Ecto neural progenitor cell (in vitro differentiated cells): ENCODE measurements around the gene NXN.
"Not testable (repeated sequence)": the region's sequence is repeated elsewhere in the genome, so short reads cannot be mapped to it uniquely, and the experiment has no call there.

Source experiments
- DNase-seq: peaks from one replicate; pipeline ENCODE4 v3.0.0-alpha.2; 2018; ENCODE audit warnings: low spot score

Gene NXN

GRCh38 chr17:861364-861763 is 118.2 kb downstream of the NXN start:
- DNase-seq: no peak

DNA sequence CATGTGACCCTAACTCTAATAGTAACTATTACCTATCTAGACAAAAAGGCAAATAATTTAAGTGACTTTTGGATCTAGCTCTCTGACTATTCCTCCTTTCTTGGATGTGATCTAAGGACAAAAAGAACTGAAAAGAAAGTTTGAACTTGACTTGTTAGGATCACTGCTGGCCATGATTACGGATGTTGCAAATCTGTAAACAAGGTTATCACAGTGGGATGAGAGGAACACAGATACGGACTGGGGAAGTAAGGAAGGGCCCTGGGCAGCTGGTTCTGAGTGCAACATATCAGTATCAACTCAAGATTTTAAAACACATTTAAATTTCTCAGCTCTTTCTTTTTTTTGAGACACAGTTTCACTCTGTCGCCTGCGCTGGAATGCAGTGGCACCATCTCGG is 118.8 kb downstream of the NXN start:
- DNase-seq: no peak

GRCh38 chr17:859824-860195 is 119.8 kb downstream of the NXN start:
- DNase-seq: no peak

GRCh38 chr17:859061-859823 is 120.3 kb downstream of the NXN start:
- DNase-seq: peak; percentile 81

DNA sequence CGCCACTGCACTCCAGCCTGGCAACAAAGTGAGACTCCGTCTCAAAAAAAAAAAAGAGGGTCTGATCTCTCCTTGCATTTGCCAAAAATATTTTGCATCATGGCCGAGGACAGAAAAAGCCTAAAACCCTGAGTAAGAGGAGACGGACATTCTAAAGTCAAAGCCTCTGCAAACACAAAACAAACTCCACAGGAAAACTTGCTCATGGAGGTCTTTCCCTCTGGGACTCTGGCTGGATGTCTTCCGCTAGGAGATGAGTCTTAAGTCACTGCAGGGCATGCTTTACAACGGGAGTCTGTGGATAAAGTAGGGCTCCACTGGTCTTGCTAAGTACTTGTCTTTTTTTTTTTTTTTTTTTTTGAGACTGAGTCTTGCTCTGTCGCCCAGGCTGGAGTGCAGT is 123.4 kb downstream of the NXN start:
- DNase-seq: no peak

DNA sequence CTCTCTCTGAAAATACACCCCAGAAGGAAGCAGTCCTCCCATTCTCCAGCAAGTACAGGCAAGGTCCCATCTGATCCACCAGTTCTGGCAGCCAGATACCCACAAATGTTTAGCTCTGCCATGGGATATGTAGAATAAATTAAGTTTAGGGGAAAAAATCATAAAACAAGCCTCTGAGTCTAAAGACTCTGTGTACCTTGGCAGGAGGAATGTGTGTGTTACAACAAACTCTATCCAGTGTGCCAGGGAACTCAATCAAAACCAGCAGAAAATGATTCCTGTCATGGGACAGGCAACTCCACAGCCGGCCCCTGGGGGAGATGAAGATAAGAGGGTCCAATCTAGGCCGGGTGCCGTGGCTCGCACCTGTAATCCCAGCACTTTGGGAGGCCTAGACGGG is 124.0 kb downstream of the NXN start:
- no peak for DNase-seq

DNA sequence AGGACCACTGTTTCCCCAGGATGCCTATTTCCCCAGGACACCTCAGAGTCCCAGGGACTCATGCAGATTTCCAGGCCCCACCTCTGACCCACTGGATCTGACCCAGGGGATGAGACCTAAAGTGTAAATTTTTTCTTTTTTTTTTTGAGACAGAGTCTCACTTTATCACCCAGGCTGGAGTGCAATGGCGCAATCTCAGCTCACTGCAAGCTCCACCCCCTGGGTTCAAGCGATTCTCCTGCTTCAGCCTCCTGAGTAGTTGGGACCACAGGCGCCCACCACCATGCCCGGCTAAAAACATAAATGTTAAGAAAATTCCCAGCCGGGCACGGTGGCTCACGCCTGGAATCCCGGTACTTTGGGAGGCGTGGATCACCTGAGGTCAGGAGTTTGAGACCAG is 126.7 kb downstream of the NXN start:
- not testable (repeated sequence) for DNase-seq

- no peak for DNase-seq
These were observed 127.2 kb downstream of the NXN start for GRCh38 chr17:852349-852748.

DNA sequence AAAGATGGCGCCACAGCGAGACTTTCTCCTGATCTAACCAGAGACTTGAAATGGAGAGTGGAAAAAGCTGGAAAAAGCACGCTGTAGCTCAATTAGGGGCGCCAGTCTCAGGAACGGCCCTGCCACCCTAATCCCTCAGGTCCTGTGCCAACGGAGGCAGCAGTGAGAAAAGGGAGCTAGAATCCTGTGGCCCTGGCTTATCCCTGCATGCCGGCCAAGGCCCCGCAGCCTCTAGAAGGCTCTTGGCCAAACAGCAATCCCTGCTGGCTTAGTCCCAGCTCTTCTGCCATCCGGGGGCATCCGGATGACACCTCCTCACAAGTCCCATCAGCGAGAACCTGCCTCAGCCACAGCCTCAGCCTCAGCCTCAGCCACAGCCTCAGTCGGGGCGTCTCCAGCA is 127.7 kb downstream of the NXN start:
- DNase-seq: no peak

DNA sequence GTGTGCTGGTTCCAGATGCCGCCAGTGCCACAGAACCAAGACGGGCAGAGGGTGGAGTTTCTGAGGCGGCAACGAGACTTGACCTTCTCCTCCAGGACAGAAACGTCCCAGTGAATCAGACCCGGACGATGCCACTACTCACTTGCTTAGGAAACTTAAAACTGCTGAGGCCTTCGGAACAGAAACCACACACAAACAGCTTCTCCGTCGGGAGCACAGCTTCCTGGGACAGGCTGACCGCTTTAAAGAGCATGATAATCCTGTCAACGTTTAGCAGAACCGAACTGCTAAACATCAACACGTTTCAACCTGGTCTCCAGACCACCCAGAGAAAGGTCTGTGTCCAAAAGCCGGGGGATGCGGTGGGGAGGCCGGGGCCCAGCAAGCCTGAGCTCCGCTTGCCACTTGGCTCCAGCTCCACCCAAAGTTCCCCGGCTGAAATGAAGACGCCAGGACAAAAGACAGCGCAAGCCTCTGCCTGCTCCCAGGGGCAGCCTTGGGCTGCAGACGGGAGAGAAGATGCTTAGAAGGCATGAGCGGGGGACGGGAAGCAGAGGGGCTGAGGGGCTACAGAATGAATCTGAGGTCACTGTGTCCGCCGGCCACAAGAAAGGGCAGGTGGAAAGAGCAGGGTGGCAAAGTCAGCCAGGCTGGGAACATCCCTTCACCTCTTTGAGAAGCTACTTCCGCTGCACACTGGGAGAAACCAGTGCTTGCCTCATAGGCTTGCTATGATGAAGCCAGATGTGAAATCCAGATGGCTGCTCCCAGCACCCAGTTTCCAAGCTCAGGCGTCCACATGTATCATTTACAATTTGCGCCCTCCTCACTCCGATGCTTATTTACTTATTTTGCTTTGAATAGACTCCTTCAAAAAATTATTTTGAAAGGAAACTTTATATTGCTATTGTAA is 128.5 kb downstream of the NXN start:
- peak; percentile 74 for DNase-seq

GRCh38 chr17:850086-850850 is 129.3 kb downstream of the NXN start:
- no peak for DNase-seq

DNA sequence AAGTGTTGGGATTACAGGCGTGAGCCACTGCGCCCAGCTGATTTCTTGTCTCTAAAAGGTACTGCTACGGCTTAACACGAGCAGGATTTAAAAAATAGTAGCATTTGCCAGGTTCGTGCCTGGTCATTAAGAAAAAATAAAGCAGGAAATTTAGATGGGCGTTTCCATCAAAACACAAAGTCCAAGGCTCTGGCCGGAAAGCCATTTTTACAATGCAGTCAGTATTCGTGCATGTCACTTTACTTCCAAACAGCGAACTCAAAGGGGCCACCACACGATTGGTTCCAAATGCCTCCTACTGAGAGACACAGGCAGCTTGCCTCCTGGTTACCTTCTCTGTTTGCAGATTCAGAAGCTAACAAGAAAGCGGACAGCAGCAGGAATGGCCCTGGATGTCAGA is 131.2 kb downstream of the NXN start:
- no peak for DNase-seq

- no peak for DNase-seq
These were observed 132.4 kb downstream of the NXN start for GRCh38 chr17:846901-847843.

DNA sequence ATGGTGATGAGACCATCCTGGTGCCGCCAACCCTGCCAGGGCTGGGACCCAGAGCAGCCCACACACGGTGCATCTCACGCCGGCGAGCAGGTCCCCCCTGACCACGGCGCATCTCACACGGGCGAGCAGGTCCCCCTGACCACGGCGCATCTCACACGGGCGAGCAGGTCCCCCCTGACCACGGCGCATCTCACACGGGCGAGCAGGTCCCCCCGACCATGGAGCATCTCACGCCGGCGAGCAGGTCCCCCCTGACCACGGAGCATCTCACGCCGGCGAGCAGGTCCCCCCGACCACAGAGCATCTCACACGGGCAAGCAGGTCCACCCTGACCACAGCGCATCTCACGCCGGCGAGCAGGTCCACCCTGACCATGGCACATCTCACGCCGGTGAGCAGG is 138.3 kb downstream of the NXN start:
- DNase-seq: no peak

GRCh38 chr17:838486-838885 is 141.1 kb downstream of the NXN start:
- DNase-seq: no peak

DNA sequence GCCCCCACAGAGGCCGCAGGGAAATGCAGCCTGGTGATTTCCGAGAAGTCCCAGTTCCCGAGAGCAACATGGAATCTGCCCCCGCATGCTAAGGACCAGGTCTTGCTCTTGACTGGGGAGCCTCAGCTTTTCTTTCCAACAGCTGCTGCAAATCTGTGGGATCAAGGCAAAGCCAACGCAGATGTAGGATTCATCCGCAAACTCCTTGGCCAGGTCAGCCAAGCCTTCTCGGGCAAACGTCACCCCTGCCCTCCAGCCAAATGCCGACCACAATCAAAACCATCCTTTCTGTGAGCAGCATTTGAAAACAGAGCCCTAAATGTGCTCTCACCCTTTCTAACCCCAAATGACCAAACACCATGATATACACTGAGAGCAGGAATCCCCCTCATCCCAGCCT is 143.4 kb downstream of the NXN start:
- no peak for DNase-seq

DNA sequence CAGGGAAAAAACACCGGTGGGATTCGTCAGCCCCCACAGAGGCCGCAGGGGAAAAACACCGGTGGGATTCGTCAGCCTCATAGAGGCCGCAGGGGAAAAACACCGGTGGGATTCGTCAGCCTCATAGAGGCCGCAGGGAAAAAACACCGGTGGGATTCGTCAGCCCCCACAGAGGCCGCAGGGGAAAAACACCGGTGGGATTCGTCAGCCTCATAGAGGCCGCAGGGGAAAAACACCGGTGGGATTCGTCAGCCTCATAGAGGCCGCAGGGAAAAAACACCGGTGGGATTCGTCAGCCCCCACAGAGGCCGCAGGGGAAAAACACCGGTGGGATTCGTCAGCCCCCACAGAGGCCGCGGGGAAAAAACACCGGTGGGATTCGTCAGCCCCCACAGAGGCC is 143.9 kb downstream of the NXN start:
- DNase-seq: not testable (repeated sequence)

DNA sequence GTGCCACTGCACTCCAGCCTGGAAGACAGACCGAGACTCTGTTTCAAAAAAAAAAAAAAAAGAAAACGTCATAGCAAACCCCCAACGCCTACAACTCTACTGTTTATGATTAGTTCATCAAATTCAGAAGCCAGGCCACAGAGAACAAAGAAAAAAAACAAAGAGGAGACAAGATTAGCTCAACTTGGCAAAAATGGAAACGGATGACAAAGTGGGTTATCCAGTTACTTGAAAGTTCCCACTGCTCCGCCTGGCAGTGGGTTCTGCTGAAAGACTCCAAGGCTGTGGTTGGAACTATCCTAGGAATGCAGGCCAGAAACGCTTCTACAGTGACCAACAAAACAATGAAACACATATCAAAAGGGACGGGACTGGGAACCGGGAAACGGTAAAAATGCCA is 144.3 kb downstream of the NXN start:
- no peak for DNase-seq

DNA sequence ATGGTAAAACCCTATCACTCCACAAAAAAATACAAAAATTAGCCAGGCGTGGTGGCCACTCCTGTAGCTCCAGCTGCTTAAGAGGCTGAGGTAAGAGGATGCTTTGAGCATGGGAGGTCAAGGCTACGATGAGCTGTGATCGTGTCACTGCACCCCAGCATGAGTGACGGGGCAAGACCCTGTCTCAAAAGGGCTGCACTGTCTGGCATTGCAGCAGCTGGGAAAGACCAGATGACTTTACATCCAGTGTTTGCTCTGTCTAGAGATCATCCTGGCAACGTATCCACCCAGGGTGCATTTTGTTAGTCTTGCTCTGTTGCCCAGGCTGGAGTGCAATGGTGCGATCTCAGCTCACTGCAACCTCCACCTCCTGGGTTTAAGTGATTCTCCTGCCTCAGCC is 145.4 kb downstream of the NXN start:
- DNase-seq: no peak

GRCh38 chr17:830950-831349 is 148.6 kb downstream of the NXN start:
- DNase-seq: no peak

DNA sequence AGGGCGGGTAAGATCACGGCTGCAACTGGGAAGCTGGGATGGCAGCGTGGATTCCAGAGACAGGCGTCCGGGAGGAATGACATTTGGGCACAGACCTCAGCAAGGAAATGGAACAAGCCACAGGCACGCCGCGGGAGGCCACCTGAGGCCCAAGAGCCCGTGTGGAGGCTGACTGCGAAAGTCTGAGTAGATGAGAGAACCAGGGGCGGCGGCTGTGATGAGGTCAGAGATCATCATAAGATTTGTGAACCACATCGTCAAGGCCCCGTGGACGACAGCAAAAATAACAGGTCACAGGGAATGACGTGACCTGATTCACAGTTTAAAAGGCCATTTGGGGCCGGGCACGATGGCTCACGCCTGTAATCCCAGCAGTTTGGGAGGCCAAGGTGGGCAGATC is 149.2 kb downstream of the NXN start:
- no peak for DNase-seq

- not testable (repeated sequence) for DNase-seq
These were observed 150.0 kb downstream of the NXN start for GRCh38 chr17:829614-830013.
